Panc1 (cell line): ENCODE results near the gene CHID1.

ENCODE experiments used
- CTCF ChIP-seq: fragments of 450-650 bp; IDR thresholded peaks from 2 replicates; pipeline ENCODE4 v1.5.1; 2017; ENCODE audit warnings: mild to moderate bottlenecking
- POLR2AphosphoS5 ChIP-seq: IDR thresholded peaks from 2 replicates; pipeline ENCODE4 v1.6.1; 2012; ENCODE audit warnings: mild to moderate bottlenecking, low read depth, low read length, moderate library complexity
- REST ChIP-seq, 2 experiments: IDR thresholded peaks; 2 replicates each; pipeline ENCODE4 v1.6.1; 2011 to 2012; ENCODE audit warnings: low read depth in 2 of 2, control low read depth in 1 of 2, low read length in 1 of 2, mild to moderate bottlenecking in 1 of 2, moderate library complexity in 1 of 2; ENCODE audit not compliant: insufficient read depth in 1 of 2

- no peak for TF ChIP-seq CTCF
- TF ChIP-seq POLR2AphosphoS5 = no peak
- TF ChIP-seq REST (IDR thresholded peaks at IDR 0.05; ENCODE audit: insufficient read depth in 1 of 2, low read depth in 2 of 2, low read length in 1 of 2) = peak in 1 of 2 experiments; percentile 17; a peak in 1 of 4 replicates
Measured at GRCh38 chr11:870127-870413, 40.5 kb downstream of the CHID1 start.
